Measurements from ENCODE around the gene EMC9. TPM values are rescaled to one million over a fixed set of nuclear protein-coding genes. Genes with fewer than 3 reads are reported as not detected.

Gene EMC9
- total and polyA plus RNA-seq, 2 experiments from 2014 or later, result 13.8 to 34.1 TPM

DNA sequence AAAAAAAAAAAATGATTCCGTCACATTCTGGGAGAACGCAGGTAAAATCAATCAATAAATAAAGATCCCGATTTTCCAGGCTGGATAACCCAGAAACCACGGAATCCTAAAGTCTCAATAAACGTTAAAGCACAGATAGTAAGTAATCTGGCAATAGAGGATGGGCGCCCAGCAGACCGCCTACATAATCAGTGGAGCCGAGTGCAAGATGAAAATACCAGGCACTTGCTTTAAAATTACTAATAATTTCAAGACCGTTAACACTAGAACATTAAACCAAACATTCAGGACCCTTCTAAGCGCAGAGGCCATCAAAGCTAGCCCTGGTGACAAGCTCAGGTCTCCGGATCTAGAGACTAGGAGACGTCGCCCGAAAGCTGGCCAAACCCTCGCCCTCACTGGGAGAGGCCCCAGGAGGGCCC lies 28.0 kb downstream of the EMC9 start:
- Histone ChIP-seq H3K27me3 (no peaks in the 10 kb centered on the region), H3K36me3 (replicated peaks; ENCODE audit: insufficient read depth, low read depth) (no peaks in the 10 kb centered on the region), H3K4me2 (peak overlapping the region; percentile 77), H3K4me1 (ENCODE audit: insufficient read depth) (peaks cover 9% of the 10 kb centered on the region), H3K4me3 (peak overlapping the region; percentile 44), H4K20me1 (ENCODE audit: insufficient read depth, poor library complexity, severe bottlenecking) (no peaks in the 10 kb centered on the region), H3K79me2 (peaks cover 20% of the 10 kb centered on the region), H3K9me2 (replicated peaks; ENCODE audit: insufficient read depth) (no peaks in the 10 kb centered on the region), H3K27ac (peak overlapping the region; percentile 98), H2AFZ (peak overlapping the region; percentile 63), H3K9me3 (ENCODE audit: low read depth) (no peaks in the 10 kb centered on the region)
- 14% methylated on average over 15 of the region's 15 CpGs for WGBS (ENCODE audit: low lambda C conversion rate, missing lambda C conversion rate)
- TF ChIP-seq CTCF (IDR thresholded peaks at IDR 0.05; ENCODE audit: poor library complexity), result no peak
- no peak for TF ChIP-seq EZH2 (IDR thresholded peaks at IDR 0.05; ENCODE audit: borderline replicate concordance)
- no peak for TF ChIP-seq EZH2phosphoT487 (IDR thresholded peaks at IDR 0.05; ENCODE audit: low read depth, severe bottlenecking, unreplicated experiment)
- DNase-seq (ENCODE audit: low spot score), result no peak

- no peak overlapping the region for H3K27ac ChIP-seq
- H3K4me1 ChIP-seq (ENCODE audit: insufficient read depth), result no peaks in the 10 kb centered on the region
- H2AFZ ChIP-seq, result no peak overlapping the region
- no peaks in the 10 kb centered on the region for H3K36me3 ChIP-seq (replicated peaks; ENCODE audit: insufficient read depth, low read depth)
- no peak overlapping the region for H3K4me2 ChIP-seq
- no peak for TF ChIP-seq EZH2phosphoT487 (IDR thresholded peaks at IDR 0.05; ENCODE audit: low read depth, severe bottlenecking, unreplicated experiment)
- no peak for TF ChIP-seq EZH2 (IDR thresholded peaks at IDR 0.05; ENCODE audit: borderline replicate concordance)
- no peak for TF ChIP-seq CTCF (IDR thresholded peaks at IDR 0.05; ENCODE audit: poor library complexity)
- no peaks in the 10 kb centered on the region for H3K27me3 ChIP-seq
- no peak overlapping the region for H3K4me3 ChIP-seq
- no peaks in the 10 kb centered on the region for H3K9me3 ChIP-seq (ENCODE audit: low read depth)
- 80% methylated on average over 1 of the region's 1 CpG for WGBS (ENCODE audit: low lambda C conversion rate, missing lambda C conversion rate)
- H3K9me2 ChIP-seq (replicated peaks; ENCODE audit: insufficient read depth), result no peaks in the 10 kb centered on the region
- peaks cover 3% of the 10 kb centered on the region for H3K79me2 ChIP-seq
- no peak for DNase-seq (ENCODE audit: low spot score)
- no peaks in the 10 kb centered on the region for H4K20me1 ChIP-seq (ENCODE audit: insufficient read depth, poor library complexity, severe bottlenecking)
Measured at GRCh38 chr14:24110523-24110922, 30.9 kb downstream of the EMC9 start.

DNA sequence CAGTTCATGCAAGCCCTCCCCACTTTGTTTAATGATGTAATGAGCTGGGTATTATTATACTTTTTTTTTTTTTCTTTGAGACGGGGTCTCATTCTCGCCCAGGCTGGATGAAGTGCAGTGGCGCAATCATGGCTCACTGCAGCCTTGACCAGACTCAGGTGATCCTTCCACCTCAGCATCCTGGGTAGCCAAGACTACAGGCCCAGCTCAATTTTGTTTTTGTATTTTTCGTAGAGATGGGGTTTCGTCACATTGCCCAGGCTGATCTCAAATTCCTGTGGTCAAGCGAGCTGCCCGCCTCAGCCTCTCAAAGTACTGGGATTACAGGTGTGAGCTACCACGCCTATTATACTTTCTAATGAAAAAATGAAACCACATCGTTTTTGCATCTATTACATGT lies 31.3 kb downstream of the EMC9 start:
- no peaks in the 10 kb centered on the region for H3K36me3 ChIP-seq (replicated peaks; ENCODE audit: insufficient read depth, low read depth)
- H3K4me3 ChIP-seq, result no peak overlapping the region
- no peak for TF ChIP-seq EZH2 (IDR thresholded peaks at IDR 0.05; ENCODE audit: borderline replicate concordance)
- TF ChIP-seq EZH2phosphoT487 (IDR thresholded peaks at IDR 0.05; ENCODE audit: low read depth, severe bottlenecking, unreplicated experiment), result no peak
- no peak for TF ChIP-seq CTCF (IDR thresholded peaks at IDR 0.05; ENCODE audit: poor library complexity)
- H3K9me2 ChIP-seq (replicated peaks; ENCODE audit: insufficient read depth), result no peaks in the 10 kb centered on the region
- H3K79me2 ChIP-seq, result peaks cover 3% of the 10 kb centered on the region
- H2AFZ ChIP-seq, result no peak overlapping the region
- no peak overlapping the region for H3K4me2 ChIP-seq
- H3K27ac ChIP-seq, result no peak overlapping the region
- no peaks in the 10 kb centered on the region for H3K27me3 ChIP-seq
- no peak for DNase-seq (ENCODE audit: low spot score)
- no peaks in the 10 kb centered on the region for H3K9me3 ChIP-seq (ENCODE audit: low read depth)
- 90% methylated on average over 9 of the region's 9 CpGs for WGBS (ENCODE audit: low lambda C conversion rate, missing lambda C conversion rate)
- H3K4me1 ChIP-seq (ENCODE audit: insufficient read depth), result no peaks in the 10 kb centered on the region
- no peaks in the 10 kb centered on the region for H4K20me1 ChIP-seq (ENCODE audit: insufficient read depth, poor library complexity, severe bottlenecking)
